ENCODE results near the gene STUB1.
A peak's percentile ranks its signal among the peaks of the same experiment; 100 is the strongest.

The STUB1 gene

DNA sequence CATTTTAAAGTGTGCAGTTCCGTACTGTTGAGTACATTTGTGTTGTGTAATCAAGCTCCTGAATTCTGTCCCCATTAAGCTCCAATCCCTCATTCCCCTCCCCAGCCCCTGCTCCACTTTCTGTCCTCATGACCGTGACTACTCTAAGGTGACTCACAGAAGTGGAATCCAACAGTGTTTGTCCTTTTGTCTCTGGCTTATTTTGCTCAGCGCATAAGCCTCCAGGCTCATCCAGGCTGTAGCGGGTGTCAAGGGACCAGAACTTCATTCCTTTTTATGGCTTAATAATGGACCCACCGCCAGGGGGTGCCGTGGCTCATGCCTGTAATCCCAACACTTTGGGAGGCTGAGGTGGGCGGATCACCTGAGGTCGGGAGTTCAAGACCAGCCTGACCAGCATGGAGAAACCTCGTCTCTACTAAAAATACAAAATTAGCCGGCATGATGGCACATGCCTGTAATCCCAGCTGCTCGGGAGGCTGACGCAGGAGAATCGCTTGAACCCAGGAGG is 32.6 kb downstream of the STUB1 start:
- peak; percentile 95 for DNase-seq

DNA sequence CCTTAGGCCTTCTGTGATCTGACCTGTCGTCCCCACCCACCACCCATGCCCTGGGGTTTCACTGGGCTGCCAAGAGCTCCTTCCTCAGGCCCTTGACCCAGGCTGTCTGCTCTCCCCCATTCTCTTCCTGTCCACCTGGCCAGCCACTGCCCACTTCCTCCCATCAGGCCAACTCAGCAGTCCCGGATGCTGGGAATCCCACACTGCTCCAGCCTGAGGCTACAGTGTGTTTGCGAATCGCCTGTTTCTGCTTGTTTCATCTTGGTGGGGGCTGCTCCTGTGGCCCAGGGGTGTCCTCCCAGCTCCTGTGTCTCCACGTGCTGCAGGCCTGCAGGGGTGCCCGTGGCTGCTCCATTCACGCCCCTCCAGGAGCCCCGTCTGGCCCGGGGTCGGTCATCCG is 33.9 kb downstream of the STUB1 start:
- DNase-seq, result no peak

DNA sequence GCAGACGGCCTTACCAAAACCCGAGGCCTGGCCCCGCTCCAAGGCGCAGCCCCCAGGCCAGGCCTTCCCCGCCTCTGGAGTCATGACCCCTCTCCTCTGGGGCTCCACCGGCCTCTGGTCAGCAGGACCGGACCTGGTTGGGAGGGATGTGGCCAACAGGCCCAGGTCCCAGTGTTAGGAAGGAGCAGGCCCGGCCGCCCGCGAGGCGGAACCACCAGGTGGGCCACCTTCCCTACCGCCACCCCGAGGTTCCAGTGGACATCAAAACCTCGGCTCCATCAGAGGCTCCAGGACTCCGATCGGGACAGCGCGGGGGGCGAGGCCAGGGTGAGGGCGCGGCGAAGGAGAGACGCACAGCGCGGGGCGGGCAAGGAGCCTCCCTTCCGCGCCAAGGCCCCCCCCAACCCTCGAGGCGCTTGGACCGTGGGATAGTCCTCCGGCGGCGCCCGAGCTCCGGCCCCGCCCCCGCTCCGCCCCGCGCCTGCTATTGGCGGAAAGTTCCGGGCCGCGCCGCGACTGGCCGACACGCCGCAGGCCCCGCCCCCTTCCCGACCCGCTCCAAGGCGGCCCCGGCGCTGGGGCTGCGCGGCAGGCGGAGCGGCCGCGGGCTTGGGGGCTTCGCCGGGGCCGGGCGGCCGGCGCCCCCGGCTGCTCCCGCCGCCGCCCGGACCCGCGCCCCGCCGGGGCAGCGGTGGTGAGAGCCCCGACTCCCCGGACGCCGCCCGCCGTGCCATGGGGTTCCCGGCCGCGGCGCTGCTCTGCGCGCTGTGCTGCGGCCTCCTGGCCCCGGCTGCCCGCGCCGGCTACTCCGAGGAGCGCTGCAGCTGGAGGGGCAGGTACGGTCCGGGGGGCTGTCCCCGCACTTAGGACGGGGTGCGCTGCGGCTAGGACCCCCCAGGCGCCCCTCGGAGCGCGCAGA is 34.6 kb downstream of the STUB1 start, which contains the start of gene METRN:
Gene METRN (plus strand): TSS at position 561 of the 919 bp plus-strand sequence. CDS start 172 bp downstream, at position 733.
- DNase-seq, result peak; percentile 88

DNA sequence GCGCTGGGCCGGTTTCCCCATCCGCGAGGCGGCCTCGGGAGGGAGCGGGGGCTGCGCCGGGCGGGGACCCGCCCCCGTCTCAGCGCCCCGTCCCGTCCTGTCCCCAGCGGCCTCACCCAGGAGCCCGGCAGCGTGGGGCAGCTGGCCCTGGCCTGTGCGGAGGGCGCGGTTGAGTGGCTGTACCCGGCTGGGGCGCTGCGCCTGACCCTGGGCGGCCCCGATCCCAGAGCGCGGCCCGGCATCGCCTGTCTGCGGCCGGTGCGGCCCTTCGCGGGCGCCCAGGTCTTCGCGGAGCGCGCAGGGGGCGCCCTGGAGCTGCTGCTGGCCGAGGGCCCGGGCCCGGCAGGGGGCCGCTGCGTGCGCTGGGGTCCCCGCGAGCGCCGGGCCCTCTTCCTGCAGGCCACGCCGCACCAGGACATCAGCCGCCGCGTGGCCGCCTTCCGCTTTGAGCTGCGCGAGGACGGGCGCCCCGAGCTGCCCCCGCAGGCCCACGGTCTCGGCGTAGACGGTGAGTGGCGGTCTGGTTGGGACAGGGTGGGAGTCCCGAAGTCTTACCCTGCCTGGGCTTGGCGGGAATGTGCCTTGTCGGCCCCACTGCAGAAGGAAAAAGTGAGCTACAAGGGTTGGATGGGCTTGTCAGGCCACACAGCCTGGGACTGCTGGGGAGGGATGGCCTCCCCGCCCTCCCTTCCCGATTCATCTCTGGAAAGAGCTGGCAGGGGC is 35.4 kb downstream of the STUB1 start:
- DNase-seq, result peak; percentile 42

DNA sequence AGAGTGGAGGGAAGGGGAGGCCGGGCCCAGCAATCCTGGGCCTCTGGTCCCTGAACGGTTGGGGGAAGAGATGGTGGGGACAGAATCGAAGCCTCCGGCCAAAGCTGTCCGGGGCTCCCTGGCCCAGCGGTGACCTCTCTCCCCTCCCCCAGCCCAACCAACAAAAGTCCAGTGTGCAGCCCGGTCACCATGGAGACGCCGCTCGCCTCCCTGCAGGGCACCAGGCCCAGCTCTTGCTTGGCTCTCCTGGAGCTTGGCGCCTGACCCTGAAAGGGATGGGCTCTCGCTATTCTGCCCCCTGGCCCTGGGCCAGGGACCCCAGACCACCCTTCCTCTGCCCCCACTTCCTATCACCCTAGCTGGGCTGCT is 36.0 kb downstream of the STUB1 start:
- no peak for DNase-seq

DNA sequence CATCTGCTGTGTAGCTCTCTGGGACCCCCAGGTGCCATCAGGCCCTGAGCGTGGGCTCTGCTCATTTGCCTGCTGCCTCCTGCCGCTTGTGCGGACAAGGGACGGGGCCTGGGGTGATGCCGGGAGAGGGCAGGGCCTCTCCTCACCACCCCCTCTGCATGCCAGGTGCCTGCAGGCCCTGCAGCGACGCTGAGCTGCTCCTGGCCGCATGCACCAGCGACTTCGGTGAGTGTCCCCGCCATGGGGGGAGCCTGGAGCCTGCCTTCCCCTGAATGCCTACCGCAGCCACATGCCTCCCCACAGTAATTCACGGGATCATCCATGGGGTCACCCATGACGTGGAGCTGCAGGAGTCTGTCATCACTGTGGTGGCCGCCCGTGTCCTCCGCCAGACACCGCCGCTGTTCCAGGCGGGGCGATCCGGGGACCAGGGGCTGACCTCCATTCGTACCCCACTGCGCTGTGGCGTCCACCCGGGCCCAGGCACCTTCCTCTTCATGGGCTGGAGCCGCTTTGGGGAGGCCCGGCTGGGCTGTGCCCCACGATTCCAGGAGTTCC is 36.6 kb downstream of the STUB1 start:
- no peak for DNase-seq

DNA sequence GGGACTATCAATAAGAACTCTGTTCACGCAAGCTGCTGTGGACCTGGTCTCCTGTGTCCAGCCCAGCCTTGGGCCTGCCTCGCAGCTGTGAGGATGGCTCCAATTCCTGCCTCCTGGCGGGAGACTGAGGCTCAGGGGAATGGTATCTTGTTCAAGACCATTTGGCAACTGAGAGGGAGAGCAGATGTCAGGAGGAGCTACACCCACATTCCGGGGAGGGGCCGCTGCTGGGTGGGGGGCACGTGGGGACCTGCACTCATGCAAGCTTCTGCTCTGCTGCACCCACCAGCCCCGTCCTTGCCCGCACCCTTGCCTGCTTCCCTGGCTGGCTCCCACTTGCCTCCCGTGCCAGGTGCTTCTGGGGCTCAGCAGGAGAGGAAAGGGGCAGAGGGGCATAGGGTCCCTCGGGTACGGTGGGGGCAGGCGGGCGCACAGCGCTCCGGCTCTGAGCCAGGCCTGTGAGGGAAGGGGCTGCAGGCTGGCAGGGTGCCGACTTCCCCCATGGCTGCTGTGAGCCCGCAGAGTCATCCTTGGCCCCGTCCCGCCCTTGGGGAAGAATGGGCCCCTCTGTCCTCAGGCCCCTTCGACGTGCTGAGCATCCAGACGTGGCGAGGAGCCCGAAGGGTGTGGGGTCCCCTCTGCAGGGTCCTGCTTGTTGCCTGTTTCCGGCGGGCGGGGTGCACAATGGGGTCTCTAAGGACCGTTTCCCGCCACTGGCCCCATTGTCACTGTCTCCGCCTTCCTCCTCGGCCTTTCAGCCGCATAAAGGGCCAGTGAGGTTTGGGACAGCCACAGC is 37.4 kb downstream of the STUB1 start:
- DNase-seq, result no peak

DNA sequence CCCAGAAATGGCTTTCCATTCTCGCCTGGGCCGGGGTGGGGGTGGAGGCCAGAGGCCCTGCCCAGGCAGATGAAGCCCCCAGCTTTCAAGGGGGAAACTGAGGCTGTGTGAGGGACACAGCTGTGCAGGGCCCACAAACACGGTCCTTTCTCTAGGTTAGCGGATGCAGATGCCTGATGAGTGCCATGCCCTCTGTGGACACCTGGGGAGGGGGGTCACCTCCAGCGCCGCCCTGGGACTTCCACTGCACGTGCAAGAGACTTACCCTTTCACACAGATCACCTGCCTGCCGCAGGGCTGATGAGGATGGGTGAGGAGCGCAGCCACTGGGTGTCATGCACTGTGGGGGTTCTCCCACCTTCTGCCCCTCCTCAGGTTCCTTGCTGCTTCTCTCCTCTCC is 38.2 kb downstream of the STUB1 start:
- DNase-seq, result no peak

DNA sequence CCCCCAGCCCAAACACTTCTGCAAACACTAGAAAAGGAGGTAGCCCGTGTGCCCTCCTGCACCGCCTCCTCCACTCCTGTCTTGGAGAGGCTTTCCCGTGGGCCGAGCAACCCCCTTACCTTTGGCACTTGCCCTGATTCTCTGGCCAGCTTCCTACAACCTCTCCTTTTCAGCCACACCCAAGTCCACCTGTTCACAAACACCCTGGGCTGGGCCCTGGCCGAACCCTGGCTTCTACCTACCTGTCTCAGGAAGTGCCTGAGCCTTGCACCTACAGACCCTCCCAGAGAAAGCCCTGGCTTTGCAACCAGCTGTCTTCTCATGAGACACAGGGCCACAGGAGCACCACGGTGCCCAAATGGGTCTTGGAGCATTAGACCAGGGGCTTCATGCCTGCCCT is 38.7 kb downstream of the STUB1 start:
- DNase-seq, result no peak

DNA sequence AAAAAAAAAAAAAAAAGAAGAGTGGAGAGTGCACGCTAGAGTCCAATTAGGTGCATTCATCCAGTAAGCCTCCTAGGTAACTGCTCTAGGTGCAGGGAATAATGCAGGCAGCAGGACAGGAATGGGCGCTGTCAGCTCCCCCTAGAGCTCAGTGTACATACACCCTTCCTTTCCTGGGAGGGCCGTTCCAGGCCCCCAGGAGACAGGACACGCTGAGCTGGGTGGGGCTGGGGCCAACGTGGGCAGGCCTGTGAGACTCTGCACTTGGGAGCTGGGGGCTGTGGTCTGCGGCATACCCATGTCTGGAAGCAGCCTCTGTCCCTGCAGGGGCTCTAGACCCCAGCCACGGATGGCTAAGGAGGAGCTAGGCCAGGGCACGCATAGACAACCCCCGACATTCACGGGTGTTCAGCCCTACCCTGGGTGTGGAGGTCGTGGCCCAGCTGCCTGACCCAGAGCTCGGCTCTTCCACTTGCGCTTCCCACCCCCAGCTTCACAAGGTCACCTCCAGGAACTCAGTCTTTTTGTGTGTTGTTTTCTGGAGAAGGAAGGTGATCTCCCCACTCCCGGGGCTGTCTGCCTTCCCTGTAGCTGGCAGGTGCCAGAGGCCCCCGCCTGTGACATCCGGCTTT is 39.7 kb downstream of the STUB1 start:
- DNase-seq, result no peak

DNA sequence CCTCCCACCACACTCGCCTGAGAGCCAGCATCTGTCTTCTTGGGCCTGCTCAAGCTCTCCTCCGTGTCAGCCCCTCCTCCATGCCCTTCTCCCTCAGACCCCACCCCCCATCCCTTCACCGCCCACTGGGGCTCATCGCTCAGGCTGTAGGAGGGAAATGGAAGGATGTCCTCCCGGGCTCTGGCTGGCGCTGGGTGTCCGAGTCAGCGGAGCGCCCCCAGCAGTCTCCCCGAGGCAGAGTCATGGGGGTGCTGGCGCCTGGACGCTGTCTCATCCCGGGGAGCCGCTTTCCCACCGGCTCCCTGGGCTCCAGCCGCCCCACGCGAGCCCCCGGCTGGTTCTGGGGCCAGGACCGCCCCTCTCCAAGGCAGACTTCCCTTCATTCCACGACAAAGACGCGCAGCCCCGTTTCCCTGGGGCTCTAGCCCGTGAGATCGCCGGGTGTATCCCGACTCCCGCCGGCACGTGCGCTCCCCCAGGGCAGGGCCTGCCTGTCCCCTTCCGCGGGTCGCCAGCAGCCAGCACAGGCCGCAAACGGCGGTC is 40.3 kb downstream of the STUB1 start:
- DNase-seq, result peak; percentile 75

DNA sequence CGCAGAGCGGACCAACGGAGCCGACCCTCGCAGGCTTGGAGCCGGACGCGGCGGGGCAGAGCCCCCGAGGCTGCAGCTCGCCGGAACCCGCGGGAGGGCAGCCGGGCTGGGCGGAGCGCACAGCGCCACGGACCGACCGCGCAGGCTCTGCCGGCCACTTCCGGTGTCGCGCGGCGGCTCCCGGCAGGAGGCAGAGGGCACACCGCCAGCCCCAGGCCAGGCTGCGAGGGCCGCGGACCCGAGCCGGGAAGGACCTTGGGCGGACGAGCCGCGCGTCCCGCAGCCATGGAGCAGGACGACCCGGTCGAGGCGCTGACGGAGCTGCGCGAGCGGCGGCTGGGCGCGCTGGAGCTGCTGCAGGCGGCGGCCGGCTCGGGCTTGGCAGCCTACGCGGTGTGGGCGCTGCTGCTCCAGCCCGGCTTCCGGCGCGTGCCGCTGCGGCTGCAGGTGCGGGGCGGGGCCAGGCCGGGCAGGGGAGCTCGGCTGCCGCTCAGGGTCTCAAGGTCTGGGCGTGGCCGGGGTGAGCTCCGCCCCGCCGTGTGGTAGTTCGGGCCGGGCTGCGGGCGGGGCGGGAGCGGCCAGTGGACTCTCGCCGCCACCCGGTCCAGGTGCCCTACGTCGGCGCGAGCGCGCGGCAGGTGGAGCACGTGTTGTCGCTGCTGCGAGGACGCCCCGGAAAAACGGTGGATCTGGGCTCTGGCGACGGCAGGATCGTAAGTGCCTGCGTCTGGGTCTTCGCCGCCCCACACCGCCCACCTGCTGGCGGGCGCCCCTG is 41.0 kb downstream of the STUB1 start, which contains the start of gene ANTKMT:
Gene ANTKMT (plus strand): TSS at position 157 of the 775 bp plus-strand sequence. CDS start 129 bp downstream, at position 286.
- DNase-seq, result peak; percentile 75

DNA sequence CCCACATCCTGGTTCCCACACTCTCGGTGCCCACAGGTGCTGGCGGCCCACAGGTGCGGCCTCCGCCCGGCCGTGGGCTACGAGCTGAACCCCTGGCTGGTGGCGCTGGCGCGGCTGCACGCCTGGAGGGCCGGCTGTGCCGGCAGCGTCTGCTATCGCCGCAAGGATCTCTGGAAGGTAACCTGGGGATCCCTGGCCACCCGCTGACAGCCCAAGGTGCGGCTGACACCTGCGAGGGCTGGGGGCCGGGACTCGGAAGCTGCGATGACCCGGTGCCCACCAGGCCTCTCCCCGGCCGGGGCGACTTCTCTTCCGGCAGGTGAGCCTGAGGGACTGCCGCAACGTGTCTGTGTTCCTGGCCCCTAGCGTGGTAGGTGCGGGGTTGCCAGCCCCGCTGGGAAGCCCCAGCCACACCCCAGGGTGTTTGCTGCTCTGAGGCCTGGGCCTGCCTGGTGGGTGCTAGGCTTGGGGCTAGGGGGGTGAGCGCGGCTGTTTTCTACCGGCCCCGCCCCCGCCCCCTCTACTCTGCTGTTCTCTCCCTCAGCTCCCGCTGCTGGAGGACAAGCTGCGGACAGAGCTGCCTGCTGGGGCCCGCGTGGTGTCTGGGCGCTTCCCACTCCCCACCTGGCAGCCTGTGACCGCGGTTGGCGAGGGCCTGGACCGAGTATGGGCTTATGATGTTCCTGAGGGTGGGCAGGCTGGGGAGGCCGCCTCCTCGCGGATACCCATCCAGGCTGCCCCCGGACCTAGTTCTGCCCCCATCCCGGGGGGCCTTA is 41.7 kb downstream of the STUB1 start:
- DNase-seq, result no peak

DNA sequence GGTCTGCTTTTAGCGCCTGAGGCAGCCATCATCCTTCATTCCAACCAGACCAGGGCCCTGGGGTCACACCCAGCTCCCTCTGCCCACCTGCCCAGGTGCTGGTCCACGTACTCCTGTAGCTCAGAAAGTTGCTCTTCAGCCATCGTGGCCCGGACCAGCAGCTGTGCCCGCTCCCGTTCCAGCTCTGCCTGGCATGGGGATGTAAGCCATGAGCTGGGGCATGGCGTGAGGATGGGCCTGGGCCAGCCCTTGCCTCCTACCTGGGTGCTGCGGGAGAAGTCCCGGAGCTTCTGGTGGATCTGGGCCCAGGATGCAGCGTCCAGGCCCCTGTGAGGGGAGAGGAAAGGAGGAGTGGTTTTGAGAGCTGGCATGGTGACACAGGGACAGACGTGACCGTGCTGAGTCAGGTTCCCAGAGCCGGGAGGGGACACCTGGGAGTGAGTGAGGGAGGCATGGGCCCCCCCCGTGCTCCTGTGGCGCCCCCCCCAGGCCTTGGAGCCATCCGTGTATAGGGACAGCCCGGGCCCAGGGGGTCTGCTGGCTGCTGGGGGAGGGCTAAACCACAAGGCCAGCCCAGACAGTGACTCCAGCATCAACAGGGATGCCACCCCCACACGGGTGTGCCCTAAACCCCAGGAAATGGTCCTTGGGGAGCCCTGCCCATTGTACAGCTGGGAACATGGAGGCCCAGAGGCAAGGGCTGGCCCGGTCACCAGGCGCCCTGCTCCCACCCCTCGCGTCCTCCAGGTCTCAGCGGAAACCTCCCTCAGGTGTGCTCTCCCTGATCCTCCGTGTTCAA is 42.8 kb downstream of the STUB1 start:
- no peak for DNase-seq

DNA sequence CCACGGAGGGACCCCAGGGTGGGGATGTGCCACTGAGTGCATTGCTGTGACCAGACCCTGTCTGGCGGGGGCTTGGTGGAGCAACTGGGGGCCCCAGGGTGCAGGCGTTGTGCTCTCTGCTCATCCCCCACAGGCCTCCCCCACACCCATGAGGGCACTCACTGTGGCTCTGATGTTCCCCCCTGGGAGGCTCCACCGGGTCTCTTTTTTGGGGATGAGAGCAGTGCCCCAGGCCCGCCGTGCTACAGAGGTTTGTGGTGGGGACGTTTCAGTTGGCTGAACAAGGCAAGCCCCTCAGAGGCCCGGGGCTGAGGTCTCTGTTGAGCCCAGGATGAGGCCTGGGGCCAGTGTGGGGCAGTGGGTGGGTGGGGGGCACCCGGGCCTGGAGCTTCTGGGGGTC is 43.5 kb downstream of the STUB1 start:
- DNase-seq, result no peak

DNA sequence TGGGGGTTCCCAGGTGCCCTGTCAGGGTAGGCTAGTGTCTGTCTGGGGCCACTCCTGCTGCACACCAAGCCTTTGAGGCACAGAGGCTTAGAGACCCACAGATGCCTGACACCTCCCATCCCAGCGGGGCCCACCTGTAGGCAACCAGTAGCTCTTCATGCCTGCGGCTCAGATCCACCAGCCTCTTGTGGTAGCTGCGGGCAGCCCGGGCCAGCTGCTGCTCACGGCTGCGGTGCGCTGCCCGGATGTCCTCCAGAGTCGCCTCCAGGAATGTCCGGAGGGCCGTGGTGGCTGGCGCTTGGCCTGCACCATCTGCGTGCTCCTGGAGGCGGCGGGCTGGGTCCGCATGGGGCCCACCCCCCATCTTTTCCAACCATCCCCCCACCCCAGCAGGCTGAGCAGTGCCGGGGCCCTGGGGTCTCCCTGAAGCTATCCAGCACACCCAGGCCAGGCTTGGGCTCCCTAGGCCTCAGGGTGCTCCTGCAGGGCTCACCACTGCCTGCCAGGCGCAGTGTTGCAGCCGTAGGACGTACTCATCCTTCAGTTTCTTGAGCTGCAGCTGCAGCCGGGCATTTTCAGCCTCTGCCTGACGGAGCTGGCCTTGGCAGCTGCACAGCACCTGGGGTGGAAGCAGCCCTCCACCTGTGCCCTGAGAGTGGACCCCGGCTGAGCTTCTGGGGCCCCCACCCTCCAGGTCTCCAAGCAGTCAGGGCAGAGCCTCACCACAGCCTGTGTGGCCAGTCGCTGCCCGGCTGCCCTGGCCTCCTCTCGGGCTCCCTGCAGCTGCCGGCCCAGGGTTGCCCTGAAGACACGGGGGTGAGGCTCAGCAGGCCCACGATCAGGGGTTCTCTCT is 44.2 kb downstream of the STUB1 start:
- no peak for DNase-seq

DNA sequence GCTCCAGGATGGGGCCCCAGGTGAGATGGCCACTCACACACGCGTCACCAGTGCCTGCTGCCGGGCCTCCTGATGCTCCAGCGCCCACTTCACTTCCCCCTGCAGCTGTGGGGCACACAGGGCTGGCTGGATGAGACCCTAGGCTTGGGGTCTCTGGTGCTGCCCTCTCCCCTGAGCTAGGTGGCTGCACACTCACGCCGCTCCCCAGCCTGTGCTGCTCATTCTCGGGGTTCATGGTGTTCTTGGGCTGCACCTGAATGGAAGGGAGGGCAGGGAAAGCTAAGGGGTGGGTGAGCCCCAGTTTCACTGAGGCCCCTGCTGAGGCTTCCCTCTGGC is 44.8 kb downstream of the STUB1 start:
- no peak for DNase-seq
